NCI-H2227 treated with DMSO at 0.1 percent for 48 hours (cell line): ENCODE measurements around the gene UPK1A.
A peak's percentile ranks its signal among the peaks of the same experiment; 100 is the strongest.

Experiments used
- DNase-seq: peaks from one replicate; lab custom pipeline; 2025; lab: John Stamatoyannopoulos, UW

The UPK1A gene

DNA sequence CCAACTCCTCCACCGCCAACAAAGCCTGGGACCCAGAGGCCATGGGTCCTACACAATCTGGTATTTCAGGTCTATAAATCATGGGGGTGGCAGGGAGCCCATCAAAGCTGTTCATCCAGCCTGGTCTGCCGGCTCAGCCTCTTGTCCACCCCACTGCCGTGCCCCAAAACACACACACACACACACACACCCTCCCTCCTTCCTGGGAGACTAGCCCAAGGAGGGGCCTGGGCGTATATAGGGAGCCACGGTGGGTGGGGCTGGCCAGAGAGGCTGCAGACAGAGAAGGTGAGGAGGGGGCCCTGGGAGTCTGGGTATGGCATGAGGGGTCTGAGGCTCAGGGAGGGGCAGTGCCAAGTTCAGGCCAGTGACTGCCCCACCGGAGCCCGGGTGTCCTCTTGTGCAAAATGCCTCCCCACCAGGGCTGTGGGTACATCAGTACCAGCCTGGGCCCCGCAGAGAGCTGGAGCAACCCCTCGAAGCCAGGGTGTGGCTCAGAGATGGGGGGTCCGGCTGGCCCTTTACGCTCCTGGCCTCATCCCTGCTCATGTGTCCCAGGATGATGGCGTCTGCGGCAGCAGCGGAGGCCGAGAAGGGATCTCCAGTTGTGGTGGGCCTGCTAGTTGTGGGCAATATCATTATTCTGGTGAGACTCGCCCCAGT, at the start of gene UPK1A:
Gene UPK1A, plus strand, starts transcription at position 267 of the 663 bp plus-strand sequence. Its CDS starts 296 bp downstream, at position 563.
- no peak for DNase-seq

DNA sequence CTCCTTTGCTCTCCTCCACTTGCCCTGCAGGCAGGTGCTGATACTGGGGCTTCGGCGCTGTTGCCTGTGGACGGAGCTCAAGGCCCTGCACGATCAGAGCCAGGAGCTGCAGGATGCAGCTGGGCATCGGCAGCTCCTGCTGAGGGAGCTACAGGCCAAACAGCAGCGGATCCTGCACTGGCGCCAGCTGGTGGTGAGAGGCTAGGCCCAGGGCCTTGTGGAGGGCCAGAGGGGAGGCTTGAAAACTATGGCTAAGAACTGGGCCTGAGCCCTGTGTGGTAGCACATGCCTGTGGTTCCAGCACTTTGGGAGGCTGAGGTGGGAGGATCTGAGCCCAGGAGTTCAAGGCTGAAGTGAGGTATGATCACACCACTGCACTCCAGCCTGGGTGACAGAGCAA, 47.5 kb upstream of the UPK1A start:
- no peak for DNase-seq

DNA sequence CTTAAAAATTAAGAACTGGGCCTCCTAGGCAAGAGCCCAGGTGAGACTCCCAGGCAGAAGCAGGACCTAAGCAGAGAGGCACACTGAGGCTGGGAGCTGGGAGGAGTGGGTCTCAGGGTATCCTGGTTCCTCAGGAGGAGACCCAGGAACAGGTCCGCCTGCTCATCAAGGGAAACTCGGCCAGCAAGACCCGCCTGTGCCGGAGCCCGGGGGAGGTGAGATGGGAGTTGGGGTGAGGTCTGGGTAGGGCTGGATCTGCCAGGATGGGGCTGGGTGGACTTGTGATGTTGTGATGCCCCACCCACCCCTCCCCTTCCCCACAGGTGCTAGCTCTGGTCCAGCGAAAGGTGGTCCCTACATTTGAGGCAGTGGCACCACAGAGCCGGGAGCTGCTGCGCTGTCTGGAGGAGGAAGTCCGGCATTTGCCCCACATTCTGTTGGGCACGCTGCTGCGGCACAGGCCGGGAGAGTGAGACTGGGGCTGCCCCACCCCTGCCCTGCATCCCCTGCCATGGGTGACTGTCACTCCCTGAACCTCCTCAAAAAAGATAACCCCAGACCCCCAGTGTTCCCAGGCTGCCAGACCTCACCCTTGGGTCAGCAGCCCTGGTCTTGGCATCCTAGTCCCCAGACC, 46.9 kb upstream of the UPK1A start:
- DNase-seq = no peak

DNA sequence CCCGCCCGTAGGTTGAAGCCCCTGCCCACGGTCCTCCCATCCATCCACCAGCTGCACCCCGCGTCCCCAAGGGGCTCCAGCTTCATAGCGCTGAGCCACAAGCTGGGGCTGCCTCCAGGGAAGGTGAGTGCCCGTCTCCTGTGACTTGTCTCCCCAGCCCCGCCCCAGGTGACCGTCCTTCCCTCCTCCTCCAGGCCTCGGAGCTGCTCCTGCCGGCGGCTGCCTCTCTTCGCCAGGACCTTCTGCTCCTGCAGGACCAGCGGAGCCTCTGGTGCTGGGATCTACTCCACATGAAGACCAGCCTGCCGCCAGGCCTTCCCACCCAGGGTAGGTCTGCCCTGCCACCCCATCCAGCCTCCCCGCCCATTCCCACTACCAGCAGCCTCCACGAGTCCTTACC, 46.3 kb upstream of the UPK1A start:
- DNase-seq = no peak

DNA sequence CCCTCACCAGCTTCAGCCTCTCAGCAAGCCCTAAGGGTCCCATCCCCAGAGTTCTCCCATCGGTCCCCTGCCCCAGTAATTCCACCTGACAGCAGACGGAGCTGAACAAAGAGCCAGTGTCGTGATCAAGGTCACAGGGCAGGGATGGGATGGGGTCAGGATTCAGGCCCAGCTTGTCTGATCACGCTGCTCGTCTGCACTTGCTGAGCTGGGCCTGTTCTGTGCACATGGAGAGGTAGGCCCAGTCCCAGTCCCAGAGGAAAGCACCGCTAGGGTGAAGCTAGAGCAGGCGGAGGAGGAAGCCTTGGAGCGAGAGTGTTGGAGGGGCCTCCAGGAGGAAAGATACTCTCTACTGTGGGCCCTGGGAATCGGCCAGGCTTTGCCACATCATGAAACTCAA, 44.6 kb upstream of the UPK1A start:
- no peak for DNase-seq

DNA sequence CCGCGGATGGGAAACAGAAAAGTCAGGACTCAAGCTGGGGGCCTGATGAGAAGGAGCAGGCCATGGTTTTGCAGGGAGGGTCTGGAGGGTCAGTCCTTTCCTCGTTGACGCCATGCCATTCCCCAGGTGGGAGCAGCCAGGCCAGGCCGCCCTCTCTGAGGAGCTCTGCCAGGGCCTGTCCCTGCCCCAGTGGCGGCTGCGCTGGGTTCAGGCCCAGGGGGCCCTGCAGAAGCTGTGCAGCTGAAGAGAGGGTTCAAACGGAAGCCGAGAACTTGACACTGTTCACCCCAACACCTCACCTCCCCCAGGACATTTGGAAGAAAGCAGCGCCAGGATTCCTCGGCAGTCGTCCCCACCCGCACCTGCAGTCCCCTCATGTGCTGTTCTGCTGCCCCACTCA, 43.6 kb upstream of the UPK1A start:
- no peak for DNase-seq

DNA sequence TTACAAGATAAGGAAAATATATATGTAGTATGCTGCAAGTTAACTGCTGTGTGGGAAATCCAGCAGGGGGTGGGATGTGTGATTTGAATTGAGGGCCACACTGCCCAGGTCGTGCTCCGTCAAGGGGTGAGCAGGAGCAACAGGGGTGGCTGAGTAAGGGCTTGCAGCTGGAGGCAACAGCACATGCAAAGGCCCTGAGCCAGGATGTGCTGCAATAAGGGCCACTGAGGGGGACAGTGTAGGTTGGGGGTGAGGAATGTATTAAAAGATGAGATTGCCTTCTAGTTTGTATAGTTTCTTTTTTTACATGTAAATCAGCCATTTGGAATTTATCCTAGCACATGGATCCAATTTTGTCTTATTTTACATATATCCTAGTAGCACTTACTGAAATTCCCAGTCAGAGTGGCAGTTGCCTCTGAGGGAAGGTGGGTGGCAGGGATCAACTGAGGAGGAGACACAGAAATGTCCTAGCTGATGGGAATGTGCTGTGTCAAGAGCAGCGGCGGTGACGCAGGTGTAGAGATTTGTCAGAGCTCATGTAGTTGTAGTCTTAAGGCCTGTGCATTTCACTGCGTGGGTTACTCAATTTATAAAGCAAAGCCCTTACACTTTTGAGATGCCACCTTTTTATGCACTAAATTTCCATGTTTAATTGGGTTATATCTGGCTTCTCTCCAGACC, 42.8 kb upstream of the UPK1A start:
- no peak for DNase-seq

DNA sequence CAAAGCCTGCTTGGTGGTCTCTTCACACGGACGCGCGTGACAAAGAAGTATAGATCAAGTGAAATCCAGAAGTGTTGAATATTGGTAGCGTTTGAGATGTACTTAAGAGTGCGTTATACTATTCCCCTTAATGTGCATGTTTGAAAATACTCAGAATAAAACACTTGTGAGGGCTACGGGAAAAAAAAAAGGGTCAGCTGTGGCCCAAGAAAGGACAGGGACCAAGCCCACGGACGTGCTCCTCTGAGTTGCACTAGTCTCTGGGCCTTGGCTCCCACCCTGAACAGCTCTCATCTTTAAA, 38.1 kb upstream of the UPK1A start:
- DNase-seq = no peak

DNA sequence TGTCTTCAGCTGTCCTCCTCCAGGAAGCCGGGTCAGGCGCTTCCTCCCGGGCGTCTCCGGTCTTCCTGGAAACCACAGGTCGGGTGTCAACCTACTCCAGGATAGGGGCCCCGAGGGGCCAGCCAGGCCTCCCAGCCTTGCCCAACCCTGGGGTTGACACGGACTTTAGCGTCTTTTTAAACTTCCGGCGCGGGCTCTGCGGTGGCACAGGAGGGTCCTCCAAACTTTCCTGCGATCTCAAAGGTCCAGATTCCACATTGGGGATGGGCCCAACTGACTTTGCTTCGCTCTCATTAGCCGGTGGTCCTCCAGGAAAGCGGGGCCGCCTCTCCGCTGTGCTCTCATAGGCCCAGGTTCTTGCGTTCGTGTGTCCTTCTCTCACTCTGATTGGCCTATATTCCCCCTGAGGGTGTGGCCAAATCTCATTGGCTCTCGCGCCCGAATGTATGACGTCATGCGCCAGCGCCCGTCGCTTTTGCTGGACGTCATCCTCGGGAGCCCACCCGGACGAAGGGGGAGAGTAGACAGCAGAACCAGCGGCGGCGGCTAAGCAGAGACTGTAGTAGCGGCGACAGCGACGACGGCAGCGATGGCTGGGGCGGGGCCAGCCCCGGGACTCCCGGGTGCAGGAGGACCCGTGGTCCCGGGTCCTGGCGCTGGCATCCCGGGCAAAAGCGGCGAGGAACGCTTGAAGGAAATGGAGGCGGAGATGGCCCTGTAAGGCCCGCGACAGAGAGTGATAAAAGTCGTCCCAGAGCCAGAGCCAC, 37.6 kb upstream of the UPK1A start, which contains the start of gene RBM42:
Gene RBM42, plus strand, starts transcription at position 472 of the 767 bp plus-strand sequence. Its CDS starts 118 bp downstream, at position 590.
- peak; percentile 100 for DNase-seq

DNA sequence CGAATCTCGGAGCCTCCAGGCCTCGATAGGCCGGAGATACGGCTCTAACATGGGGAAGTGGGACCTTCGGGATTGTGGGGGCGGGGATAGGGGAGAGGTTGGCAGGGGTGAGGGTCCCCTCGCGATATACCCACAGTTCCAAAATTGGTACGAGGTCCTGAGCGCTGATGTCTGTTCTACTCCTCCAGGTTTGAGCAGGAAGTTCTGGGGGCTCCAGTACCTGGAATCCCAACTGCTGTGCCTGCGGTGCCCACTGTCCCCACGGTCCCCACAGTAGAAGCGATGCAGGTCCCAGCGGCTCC, 37.0 kb upstream of the UPK1A start:
- no peak for DNase-seq

DNA sequence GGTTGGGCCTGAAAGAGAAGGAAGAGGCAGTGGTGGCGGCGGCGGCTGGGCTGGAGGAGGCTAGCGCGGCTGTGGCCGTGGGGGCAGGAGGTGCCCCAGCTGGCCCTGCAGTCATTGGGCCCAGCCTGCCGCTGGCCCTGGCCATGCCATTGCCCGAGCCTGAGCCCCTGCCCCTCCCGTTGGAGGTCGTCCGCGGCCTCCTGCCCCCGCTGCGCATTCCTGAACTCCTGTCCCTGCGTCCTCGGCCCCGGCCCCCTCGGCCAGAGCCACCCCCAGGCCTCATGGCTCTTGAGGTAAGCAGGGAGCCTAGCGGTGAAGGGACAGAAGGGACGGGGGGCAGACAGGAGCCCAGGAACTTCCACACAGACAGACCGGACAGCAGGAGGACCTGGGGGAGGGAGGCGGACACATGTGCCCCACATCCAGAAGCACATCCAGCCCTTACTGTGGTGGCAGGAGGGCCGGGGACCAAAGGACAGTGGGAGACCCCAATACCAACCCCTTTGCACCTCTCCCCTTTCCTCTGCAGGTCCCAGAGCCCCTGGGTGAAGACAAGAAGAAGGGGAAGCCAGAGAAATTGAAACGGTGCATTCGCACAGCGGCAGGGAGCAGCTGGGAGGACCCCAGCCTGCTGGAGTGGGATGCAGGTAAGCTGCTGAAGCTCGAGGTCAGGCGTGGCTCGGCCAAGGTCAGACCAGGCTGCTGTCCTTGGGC, 32.4 kb upstream of the UPK1A start:
- DNase-seq = no peak

DNA sequence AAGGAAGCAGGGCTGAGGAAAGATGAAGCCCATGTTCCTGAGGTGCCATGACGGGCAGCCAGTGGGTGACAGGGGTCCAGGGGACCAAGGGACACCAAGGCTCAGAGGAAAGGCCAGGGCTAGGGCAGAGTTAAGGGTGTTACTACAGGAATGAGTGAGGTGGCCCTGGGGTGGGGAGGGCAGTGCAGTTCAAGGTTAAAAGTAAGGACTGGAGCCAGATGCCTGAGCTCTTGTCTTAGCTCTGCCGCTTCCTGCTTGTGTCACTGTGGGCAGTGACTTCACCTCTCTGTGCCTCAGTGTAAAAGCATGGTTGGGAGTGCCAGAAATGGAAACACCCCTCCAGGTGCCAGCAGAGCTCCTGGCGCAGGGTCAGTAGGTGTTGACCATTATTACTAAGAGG, 29.7 kb upstream of the UPK1A start:
- DNase-seq = no peak

DNA sequence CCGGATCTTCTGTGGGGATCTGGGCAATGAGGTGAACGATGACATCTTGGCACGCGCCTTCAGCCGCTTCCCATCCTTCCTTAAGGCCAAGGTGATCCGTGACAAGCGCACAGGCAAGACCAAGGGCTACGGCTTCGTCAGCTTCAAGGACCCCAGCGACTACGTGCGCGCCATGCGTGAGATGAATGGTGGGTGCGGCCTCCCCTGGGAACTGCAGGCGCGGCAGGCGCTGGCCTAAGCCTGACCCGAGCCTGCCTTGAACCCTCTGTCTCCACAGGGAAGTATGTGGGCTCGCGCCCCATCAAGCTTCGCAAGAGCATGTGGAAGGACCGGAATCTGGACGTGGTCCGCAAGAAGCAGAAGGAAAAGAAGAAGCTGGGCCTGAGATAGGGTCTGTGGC, 29.2 kb upstream of the UPK1A start:
- no peak for DNase-seq

DNA sequence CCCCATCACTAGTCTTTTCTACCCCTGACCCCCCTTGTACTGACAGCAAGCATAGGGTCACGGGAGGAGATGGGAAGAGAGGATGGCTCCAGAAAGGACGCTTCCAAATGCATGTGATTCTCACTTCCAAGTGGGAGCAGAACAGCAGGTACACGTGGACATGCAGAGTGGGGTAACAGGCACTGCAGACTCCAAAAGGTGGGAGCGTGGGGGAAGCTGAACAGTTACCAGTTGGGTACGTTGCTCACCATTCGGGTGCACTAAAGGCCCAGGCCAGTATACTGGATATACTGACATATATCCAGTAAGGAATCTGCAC, 27.0 kb upstream of the UPK1A start:
- DNase-seq = no peak

DNA sequence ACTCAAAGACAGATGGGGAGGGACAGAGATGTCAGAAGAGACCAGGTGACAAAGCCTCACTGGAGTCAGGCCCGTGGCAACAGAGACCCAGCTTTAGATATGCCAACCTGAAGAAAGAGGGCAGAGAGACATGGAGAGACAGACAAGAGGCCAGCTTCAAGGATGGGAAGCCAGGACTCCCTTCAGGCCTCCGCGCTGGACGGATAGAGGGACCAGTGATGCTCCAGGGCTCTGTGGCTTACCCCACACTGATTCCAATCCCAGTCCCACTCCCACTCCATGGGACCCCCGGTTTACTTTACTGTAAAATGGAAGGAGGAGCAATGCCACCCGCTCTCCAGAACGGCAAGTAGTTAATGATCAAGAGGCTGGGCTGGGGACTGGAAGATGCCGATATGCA, 26.5 kb upstream of the UPK1A start:
- DNase-seq = no peak

DNA sequence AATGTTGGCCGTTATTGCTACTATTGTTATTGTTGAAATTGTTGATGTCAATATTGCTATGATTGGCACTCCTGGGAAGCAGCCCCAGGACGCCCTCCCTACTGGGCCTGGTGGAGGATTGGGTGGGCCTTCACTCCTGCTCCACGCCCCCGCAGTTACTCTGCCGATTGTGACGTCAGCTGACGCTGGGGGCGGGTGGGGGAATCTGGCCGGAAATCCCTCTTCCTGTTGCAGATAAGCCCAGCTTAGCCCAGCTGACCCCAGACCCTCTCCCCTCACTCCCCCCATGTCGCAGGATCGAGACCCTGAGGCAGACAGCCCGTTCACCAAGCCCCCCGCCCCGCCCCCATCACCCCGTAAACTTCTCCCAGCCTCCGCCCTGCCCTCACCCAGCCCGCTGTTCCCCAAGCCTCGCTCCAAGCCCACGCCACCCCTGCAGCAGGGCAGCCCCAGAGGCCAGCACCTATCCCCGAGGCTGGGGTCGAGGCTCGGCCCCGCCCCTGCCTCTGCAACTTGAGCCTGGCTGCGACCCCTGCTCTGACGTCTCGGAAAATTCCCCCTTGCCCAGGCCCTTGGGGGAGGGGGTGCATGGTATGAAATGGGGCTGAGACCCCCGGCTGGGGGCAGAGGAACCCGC, 24.7 kb upstream of the UPK1A start, which contains the start of gene ETV2:
Gene ETV2, plus strand, starts transcription at position 231 of the 637 bp plus-strand sequence. CDS start 716 bp downstream, outside the sequence.
- no peak for DNase-seq

DNA sequence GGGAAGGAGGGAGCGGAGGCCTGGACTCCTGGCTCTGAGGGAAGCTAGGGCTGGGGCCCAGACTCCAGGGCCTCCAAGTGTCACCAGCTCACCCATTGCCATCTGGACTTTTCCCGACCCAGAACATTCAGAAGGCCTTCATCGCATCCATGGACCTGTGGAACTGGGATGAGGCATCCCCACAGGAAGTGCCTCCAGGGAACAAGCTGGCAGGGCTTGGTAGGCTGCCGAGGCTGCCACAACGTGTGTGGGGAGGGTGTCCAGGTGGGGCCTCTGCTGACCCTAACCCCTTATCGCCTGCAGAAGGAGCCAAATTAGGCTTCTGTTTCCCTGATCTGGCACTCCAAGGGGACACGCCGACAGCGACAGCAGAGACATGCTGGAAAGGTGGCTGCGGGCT, 24.0 kb upstream of the UPK1A start:
- DNase-seq = no peak

DNA sequence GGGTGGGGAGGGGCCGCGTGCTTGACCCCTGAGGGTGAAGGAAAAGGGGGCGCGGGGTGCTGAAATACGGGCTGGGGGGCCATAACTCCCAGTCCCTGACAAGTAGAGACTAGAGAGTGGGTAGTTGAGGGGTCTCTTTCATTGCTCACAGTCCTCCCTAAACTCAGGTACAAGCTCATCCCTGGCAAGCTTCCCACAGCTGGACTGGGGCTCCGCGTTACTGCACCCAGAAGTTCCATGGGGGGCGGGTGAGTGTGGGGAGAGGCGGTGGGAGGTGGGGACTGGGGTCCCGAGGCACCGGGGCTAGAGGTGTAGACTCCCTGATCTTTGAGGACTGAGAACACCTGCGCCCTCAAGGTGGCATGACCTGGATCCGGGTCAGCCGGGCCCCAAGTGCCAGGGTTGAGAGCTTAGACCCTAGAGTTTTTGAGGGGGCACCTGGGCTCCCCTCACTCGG, 23.5 kb upstream of the UPK1A start:
- DNase-seq = no peak

DNA sequence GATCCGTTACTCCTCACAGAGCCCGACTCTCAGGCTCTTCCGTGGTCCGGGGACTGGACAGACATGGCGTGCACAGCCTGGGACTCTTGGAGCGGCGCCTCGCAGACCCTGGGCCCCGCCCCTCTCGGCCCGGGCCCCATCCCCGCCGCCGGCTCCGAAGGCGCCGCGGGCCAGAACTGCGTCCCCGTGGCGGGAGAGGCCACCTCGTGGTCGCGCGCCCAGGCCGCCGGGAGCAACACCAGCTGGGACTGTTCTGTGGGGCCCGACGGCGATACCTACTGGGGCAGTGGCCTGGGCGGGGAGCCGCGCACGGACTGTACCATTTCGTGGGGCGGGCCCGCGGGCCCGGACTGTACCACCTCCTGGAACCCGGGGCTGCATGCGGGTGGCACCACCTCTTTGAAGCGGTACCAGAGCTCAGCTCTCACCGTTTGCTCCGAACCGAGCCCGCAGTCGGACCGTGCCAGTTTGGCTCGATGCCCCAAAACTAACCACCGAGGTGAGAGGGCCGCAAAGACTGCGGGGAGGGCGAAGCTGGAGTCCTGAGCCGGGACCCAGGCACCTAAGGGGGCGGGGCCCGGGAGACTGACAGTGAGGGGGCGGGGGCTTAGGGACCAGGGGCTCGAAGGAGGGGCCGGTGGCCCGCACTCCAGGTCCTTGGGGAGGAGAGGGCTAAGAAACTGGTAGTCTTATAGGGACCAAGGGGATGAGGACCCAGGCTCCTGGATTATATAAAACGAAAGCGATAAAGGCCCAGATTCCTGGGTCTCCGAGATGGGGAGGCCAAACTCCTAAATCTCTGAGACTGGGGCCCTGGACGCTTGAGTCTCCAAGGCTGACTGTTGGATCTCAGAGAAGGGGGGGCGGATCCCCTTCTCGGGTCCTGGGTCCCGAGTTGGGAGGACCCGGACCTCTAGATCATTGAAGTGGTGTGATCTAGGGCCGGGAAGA, 22.8 kb upstream of the UPK1A start:
- peak; percentile 100 for DNase-seq

DNA sequence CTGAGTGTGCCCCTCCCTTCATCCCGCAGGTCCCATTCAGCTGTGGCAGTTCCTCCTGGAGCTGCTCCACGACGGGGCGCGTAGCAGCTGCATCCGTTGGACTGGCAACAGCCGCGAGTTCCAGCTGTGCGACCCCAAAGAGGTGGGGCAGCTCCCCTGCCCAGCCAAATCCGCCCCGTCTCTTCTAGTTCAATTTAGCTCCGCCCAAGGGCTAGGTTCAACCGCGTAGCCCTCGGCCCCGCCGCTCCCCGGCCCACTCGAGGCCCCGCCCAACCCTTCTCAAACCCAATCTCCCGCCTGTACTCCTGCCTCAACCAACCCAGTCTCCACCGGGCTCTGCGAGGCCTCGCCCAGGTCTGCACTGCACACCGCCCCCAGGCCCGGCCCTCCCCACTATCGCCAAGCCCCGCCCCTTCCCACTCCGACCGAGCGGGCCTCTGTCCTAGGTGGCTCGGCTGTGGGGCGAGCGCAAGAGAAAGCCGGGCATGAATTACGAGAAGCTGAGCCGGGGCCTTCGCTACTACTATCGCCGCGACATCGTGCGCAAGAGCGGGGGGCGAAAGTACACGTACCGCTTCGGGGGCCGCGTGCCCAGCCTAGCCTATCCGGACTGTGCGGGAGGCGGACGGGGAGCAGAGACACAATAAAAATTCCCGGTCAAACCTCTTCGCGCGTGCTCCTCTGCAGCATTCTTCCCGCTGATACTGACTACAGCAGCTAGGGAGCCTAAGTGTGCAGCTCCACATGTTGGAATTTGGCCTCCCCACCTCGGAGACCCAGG, 21.9 kb upstream of the UPK1A start:
- peak; percentile 100 for DNase-seq
